Activated naive CD4-positive, alpha-beta T cell treated with anti-CD3 and anti-CD28 coated beads, Interleukin-2, amount 50 U/mL, for 24 hours (primary cell): Measurements from ENCODE around the gene SSH2.
"Not testable (repeated sequence)": the region's sequence is repeated elsewhere in the genome, so short reads cannot be mapped to it uniquely, and the experiment has no call there.

Source experiments
- H3K27ac Mint-ChIP-seq: one replicate; pipeline ENCODE4 v1.8.0; 2021; ENCODE audit warnings: mild to moderate bottlenecking, mixed read lengths
- H3K27me3 Mint-ChIP-seq: one replicate; pipeline ENCODE4 v1.8.0; 2021; ENCODE audit warnings: mixed read lengths
- H3K36me3 Mint-ChIP-seq: one replicate; pipeline ENCODE4 v1.8.0; 2021; ENCODE audit warnings: mixed read lengths
- H3K4me1 Mint-ChIP-seq: one replicate; pipeline ENCODE4 v1.8.0; 2021; ENCODE audit warnings: mixed read lengths
- H3K4me3 Mint-ChIP-seq: one replicate; pipeline ENCODE4 v1.8.0; 2021; ENCODE audit warnings: mild to moderate bottlenecking, mixed read lengths
- H3K9me3 Mint-ChIP-seq: one replicate; pipeline ENCODE4 v1.8.0; 2021; ENCODE audit warnings: mixed read lengths

SSH2 gene

DNA sequence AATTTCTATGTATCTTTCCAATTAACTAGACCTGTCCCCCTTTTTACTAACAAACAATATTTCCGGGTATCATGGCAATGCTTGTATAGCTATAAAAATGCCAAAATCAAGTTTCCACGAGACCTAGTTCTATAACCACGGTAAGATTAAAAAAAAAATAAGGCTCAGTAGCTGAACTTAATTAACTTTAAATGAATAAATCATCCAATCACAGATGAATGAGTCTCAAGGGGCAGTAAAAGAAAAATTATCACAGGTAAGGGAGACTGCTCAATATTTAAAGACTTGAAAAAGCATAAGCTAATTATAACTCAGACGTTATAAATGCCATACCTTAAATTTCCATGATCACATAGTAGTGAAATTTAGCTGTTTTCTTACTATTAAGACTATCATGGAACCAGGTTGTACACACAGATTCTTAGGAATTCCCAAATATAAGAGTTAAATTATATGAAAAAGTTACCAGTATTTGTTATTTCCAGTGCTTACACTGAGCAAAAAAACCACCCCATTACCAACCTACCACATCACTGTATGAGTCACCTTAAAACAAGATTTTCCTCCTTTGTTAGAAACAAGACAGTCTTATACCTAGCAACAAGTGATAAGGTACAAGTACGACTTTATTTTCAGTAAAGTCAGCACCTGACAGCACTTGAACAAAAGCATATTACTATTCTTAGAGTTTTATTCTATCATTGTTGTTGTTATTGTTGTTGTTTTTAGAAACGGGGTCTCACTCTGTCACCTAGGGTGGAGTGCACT is 20.6 kb downstream of the SSH2 start:
- peaks cover 50% of the 10 kb centered on the region for H3K4me1 Mint-ChIP-seq
- H3K9me3 Mint-ChIP-seq: no peaks in the 10 kb centered on the region
- peaks cover 7% of the 10 kb centered on the region for H3K36me3 Mint-ChIP-seq
- no peak overlapping the region for H3K4me3 Mint-ChIP-seq
- H3K27ac Mint-ChIP-seq: no peak overlapping the region
- no peaks in the 10 kb centered on the region for H3K27me3 Mint-ChIP-seq

DNA sequence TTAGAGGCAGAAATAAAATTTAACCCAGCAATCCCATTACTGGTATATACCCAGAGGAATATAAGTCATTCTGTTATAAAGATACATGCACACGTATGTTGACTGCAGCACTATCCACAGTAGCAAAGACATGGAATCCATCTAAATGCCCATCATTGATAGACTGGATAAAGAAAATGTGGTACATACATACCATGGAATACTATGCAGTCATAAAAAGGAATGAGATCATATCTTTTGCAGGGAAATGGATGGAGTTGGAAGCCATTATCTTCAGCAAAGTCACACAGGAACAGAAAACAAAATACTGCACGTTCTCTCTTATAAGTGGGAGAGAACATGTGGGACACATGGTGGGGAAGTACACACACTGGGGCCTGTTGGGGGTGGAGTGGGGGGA is 23.1 kb downstream of the SSH2 start:
- Mint-ChIP-seq H3K4me3 (no peak overlapping the region), H3K4me1 (peaks cover 67% of the 10 kb centered on the region), H3K9me3 (no peaks in the 10 kb centered on the region), H3K27me3 (no peaks in the 10 kb centered on the region), H3K36me3 (peaks cover 7% of the 10 kb centered on the region), H3K27ac (no peak overlapping the region)

DNA sequence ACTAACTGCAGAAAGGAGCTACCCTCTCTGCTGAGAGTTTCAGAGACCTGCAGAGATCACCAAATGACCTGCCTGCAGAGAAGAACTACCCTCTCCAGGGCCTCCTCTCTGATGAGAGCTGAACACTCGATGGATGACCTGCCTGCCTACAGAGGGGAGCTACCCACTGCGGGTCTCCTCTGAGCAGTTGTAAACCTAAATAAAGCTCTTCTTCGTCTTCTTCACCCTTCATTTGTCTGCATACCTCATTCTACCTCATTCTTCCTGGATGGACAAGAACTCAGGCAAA is 24.2 kb downstream of the SSH2 start:
- no peak overlapping the region for H3K4me3 Mint-ChIP-seq
- peaks cover 7% of the 10 kb centered on the region for H3K36me3 Mint-ChIP-seq
- H3K4me1 Mint-ChIP-seq: peaks cover 66% of the 10 kb centered on the region
- H3K9me3 Mint-ChIP-seq: no peaks in the 10 kb centered on the region
- H3K27ac Mint-ChIP-seq: no peak overlapping the region
- no peaks in the 10 kb centered on the region for H3K27me3 Mint-ChIP-seq

DNA sequence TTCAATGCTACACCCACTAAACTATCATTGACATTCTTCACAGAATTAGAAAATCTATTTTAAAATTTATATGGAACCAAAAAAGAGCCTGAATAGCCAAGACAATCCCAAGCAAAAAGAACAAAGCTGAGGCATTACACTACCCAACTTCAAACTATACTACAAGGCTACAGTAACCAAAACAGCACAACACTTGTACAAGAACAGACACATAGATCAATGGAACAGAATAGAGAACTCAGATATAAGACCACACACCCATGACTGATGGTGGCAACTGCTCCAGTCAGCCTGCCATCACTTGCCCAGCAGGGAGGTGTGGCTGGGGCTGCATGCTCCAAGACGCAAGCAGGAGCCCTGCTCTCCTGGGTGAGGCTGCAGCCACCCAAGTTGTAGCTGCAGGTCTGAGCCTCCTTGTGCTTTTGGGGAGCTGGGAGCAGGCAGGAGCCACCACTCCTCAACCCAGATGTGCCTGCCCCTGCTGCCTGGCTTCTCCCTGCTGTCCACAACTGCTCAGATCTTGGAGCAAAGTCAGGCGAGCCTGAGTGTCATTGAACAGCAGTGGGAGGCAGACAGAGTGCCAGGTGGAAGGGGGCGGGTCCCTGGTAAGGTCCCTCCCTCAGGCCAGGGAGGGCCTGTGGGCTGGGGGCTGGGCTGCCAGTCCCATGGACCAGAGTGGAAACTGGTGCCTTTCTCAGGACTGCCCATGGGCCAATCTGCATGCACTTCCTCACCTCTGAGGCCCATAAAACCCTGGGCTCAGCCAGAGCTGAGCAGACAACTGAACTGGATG is 24.7 kb downstream of the SSH2 start:
- Mint-ChIP-seq H3K4me1 (peaks cover 62% of the 10 kb centered on the region), H3K4me3 (no peak overlapping the region), H3K27me3 (no peaks in the 10 kb centered on the region), H3K27ac (no peak overlapping the region), H3K9me3 (no peaks in the 10 kb centered on the region), H3K36me3 (peaks cover 7% of the 10 kb centered on the region)

DNA sequence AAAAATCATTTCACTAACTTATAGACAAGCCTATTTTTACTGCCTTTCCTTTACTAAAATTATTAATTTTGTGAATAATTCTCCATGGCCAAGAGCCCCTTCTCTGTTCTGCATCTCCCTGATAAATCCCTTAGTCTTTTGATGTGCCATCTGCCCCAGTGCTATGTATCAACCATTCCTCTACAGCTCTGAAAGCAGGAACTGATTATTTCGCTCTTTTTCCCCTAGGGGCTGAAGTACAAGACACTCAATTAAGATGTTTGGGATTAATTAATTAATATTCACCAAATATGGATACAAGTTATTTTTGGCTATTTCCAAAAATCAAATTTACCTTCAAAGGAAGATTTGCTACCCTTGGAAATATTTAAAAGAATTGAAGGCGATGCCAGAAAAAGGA is 26.6 kb downstream of the SSH2 start:
- no peak overlapping the region for H3K4me3 Mint-ChIP-seq
- H3K27ac Mint-ChIP-seq: no peak overlapping the region
- H3K4me1 Mint-ChIP-seq: peaks cover 52% of the 10 kb centered on the region
- no peaks in the 10 kb centered on the region for H3K27me3 Mint-ChIP-seq
- peaks cover 7% of the 10 kb centered on the region for H3K36me3 Mint-ChIP-seq
- no peaks in the 10 kb centered on the region for H3K9me3 Mint-ChIP-seq

DNA sequence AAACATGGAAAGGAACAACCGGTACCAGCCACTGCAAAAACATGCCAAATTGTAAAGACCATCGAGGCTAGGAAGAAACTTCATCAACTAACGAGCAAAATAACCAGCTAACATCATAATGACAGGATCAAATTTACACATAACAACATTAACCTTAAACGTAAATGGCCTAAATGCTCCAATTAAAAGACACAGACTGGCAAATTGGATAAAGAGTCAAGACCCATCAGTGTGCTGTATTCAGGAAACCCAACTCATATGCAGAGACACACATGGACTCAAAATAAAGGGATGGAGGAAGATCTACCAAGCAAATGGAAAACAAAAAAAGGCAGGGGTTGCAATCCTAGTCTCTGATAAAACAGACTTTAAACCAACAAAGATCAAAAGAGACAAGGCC is 32.9 kb downstream of the SSH2 start:
- not testable (repeated sequence) for H3K27me3 Mint-ChIP-seq, H3K27ac Mint-ChIP-seq, H3K4me3 Mint-ChIP-seq, H3K9me3 Mint-ChIP-seq, H3K36me3 Mint-ChIP-seq
- H3K4me1 Mint-ChIP-seq: peaks cover 34% of the 10 kb centered on the region

DNA sequence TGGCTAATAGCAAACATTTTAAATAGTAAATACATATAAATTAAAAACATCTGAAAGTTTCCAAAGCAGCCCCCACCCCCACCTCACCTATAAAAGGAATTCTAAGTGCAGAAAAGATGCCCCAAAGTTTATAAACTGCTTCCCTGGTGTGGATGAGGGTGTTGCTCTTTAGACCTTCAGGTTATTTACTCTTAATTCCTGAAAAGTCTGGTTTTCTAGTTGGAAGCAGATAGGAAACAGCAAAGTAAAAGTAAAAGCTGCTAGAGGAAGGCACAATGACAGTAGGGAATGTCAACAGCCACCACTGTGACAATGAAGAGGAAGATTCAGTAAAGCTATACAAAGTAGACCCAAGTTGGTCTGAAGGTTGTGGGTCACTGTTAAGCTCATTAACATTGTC is 37.8 kb downstream of the SSH2 start:
- Mint-ChIP-seq H3K9me3 (peaks cover 6% of the 10 kb centered on the region), H3K36me3 (peaks cover 12% of the 10 kb centered on the region), H3K27me3 (no peaks in the 10 kb centered on the region), H3K4me1 (peaks cover 38% of the 10 kb centered on the region), H3K4me3 (no peak overlapping the region), H3K27ac (no peak overlapping the region)

DNA sequence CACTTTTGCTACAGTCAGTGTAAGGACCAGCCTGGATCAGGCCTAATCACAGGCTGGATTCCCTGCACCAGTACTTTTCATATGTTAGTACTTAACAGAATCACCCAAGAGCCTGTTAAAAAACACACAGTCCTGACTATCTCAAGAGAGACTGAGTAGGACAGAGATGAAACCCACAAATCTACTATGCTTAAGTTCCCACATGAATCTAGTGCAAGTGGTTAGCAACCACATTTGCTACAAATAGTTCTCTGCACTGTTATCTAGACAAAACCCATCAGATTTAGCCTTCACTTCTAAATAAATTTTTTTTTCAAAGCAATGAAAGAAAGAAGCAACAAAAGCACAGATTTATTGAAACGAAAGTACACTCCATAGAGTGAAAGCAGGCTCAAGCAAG is 38.9 kb downstream of the SSH2 start:
- Mint-ChIP-seq H3K4me1 (peaks cover 39% of the 10 kb centered on the region), H3K36me3 (peaks cover 10% of the 10 kb centered on the region), H3K27me3 (no peaks in the 10 kb centered on the region), H3K9me3 (peaks cover 6% of the 10 kb centered on the region), H3K4me3 (no peak overlapping the region), H3K27ac (no peak overlapping the region)

DNA sequence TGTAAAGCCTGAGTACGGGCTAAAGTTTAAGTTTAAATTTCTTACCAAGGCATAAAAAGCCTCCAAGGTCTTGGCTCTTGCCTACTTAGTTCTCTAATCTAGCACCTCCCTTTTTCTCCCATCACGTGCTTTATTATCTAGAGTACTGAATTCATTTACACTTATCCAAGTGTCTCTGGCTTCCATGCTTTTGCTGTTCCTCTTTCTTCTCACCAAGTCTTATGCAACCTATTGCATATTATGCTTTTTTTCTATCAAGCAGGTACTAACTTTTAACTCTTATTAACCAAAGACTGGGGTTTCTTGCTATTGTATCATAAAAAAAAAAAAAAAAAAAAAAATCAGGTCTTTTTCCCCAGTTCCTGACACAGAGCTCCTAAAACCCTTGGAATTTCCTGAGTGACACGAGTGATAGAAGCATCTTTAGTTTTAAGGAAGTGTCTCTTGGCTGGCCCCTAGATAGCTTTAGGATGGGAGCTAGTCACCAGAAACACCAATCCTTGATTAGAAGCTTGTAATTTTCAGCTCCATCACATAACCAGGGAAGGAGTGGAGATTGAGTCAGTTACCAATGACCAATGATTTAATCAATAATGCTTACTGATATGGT is 44.9 kb downstream of the SSH2 start:
- Mint-ChIP-seq H3K27me3 (no peaks in the 10 kb centered on the region), H3K9me3 (no peaks in the 10 kb centered on the region), H3K4me3 (no peak overlapping the region), H3K27ac (no peak overlapping the region), H3K36me3 (peaks cover 3% of the 10 kb centered on the region), H3K4me1 (peaks cover 60% of the 10 kb centered on the region)

DNA sequence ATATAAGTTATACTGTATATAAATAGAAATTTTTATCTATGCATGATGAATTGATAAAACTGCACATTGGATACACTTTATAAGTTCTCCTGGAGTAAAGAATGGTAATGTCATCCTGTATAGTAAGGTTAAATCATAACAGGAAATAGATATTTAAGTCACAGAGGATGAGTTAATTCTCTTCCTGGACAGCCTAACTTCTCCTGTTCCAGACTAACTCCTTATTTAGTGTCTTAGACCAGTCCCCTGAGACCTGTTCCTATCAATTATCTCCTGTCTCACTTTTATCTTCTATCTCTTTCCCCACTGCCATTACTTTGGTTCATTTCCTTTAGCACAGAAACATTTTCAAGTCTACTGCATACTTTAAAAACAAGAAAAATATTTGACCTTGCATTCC is 46.5 kb downstream of the SSH2 start:
- Mint-ChIP-seq H3K27me3 (no peaks in the 10 kb centered on the region), H3K27ac (no peak overlapping the region), H3K36me3 (peaks cover 3% of the 10 kb centered on the region), H3K9me3 (no peaks in the 10 kb centered on the region), H3K4me3 (no peak overlapping the region), H3K4me1 (peaks cover 63% of the 10 kb centered on the region)

DNA sequence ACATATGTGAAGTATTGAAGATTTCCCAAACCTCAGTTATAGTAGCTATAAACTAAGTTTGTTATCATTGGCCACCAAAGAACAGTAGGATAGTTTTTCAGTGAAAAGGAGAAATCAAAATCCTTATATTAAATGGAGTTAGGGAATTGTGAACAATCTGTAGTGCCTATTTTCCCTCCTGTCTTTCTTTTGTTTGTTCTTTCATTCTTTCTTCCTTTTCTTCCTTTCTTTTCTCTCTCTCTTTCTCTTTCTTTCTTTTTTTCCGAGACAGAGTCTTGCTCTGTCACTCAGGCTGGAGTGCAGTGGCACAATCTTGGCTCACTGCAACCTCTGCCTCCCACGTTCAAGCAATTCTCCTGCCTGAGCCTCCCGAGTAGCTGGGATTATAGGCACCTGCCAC is 48.8 kb downstream of the SSH2 start:
- Mint-ChIP-seq H3K9me3 (no peaks in the 10 kb centered on the region), H3K36me3 (peaks cover 11% of the 10 kb centered on the region), H3K4me1 (peaks cover 67% of the 10 kb centered on the region), H3K27ac (no peak overlapping the region), H3K4me3 (no peak overlapping the region), H3K27me3 (no peaks in the 10 kb centered on the region)

DNA sequence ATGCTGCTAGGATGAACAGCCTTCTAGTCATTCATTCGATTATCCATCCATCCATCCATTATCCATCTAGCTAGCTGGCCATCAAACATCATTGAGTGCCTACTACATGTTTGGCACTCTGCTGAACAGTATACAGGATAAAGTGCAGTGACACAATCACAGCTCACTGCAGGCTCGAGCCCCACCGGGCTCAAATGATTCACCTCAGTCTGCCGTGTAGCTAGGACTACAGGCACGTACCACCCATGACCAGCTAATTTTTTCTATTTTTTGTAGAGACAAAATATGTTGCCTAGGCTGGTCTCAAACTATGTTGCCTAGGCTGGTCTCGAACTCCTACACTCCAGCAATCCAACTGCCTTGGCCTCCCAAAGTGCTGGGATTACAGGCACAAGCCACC is 50.0 kb downstream of the SSH2 start:
- Mint-ChIP-seq H3K9me3 (no peaks in the 10 kb centered on the region), H3K4me3 (no peak overlapping the region), H3K27ac (no peak overlapping the region), H3K4me1 (peaks cover 67% of the 10 kb centered on the region), H3K27me3 (no peaks in the 10 kb centered on the region), H3K36me3 (peaks cover 8% of the 10 kb centered on the region)

DNA sequence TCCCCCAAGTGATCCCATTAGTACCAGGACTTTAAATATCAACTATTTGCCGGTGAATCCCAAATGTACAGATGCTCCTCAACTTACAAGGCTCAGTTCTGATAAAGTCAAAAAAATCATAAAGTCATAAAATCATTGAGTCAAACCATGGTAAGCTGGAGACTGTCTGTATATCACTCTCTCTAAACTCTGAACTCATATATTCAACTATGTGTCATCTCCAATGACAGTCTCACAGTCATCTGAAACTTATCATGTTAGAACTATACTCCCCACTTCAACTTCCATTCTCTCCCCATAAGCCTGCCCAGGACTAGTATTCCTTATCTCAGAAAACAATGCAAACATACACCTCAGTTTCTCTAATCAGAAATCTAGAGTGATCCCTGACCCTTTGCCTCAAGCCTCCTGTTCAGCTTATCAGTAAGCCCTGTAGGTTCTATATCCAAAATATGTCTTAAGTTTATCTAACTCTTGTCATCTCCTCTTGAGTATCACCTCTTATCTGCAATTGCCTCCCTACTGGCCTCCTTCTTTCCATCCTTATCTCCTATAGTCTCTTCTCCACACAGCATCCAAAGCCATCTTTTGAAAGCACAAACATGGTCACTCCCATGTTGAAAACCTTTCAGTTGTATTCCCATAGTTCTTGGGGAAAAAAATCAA is 55.0 kb downstream of the SSH2 start:
- no peaks in the 10 kb centered on the region for H3K9me3 Mint-ChIP-seq
- H3K36me3 Mint-ChIP-seq: peaks cover 9% of the 10 kb centered on the region
- H3K27ac Mint-ChIP-seq: no peak overlapping the region
- peaks cover 38% of the 10 kb centered on the region for H3K4me1 Mint-ChIP-seq
- H3K27me3 Mint-ChIP-seq: no peaks in the 10 kb centered on the region
- no peak overlapping the region for H3K4me3 Mint-ChIP-seq

DNA sequence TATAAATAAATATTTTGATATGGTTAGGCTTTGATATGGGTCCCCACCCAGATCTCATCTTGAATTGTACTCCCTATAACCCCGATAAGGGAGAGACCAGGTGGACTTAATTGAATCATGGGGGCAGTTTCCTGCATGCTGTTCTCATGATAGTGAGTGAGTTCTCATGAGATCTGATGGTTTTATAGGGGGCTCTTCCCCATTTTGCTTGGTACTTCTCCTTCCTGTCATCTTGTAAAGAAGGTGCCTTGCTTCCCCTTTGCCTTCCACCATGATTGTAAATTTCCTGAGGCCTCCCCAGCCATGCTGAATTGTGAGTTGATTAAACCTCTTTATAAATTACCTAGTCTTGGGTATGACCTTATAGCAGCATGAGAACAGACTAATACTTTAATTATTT is 55.7 kb downstream of the SSH2 start:
- not testable (repeated sequence) for H3K36me3 Mint-ChIP-seq, H3K27ac Mint-ChIP-seq, H3K27me3 Mint-ChIP-seq, H3K4me3 Mint-ChIP-seq, H3K9me3 Mint-ChIP-seq
- H3K4me1 Mint-ChIP-seq: peaks cover 36% of the 10 kb centered on the region

DNA sequence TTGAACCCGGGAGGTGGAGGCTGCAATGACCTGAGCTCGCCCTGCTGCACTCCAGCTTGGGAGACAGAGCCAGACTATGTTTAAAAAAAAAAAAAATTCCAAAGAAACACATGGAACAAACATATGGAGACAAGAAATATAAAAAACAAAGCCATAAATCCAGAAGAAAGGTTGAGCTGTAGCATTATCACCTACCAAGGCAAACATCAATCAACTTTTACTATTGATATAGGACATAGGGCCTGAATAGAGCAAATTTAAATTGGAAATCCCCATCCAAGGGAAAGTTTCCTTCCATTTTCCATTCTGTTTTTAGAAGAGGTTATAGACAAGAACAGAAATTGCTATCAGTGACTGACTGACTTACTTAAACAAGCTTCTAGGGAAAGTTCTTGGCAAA is 56.6 kb downstream of the SSH2 start:
- H3K4me3 Mint-ChIP-seq: no peak overlapping the region
- no peak overlapping the region for H3K27ac Mint-ChIP-seq
- no peaks in the 10 kb centered on the region for H3K27me3 Mint-ChIP-seq
- H3K4me1 Mint-ChIP-seq: peaks cover 43% of the 10 kb centered on the region
- H3K9me3 Mint-ChIP-seq: no peaks in the 10 kb centered on the region
- peaks cover 9% of the 10 kb centered on the region for H3K36me3 Mint-ChIP-seq
